Renal cortex interstitium (tissue), 11 donors: ENCODE measurements around the gene ERN1. TPM values are rescaled to one million over a fixed set of nuclear protein-coding genes. Genes with fewer than 3 reads are reported as not detected.
A peak's percentile ranks its signal among the peaks of the same experiment; 100 is the strongest.

Source experiments
- DNase-seq, 11 donors: peaks; one replicate each; pipeline ENCODE4 v3.0.0-alpha.2; 2013; ENCODE audit warnings: low read depth in 9 of 11, low spot score in 4 of 11; ENCODE audit errors: extremely low read depth in 1 of 11
- polyA plus RNA-seq, 3 donors: library from polyadenylated mRNA; unstranded; fragments of 120-200 nt; gene quantifications; one replicate each; pipeline ENCODE4 v1.2.1, GENCODE V29; 2013; ENCODE audit not compliant: insufficient read length in 3 of 3

ERN1 gene
- polyA plus RNA-seq, 3 donors, result 8.3 to 9.7 (median 8.6) TPM

DNA sequence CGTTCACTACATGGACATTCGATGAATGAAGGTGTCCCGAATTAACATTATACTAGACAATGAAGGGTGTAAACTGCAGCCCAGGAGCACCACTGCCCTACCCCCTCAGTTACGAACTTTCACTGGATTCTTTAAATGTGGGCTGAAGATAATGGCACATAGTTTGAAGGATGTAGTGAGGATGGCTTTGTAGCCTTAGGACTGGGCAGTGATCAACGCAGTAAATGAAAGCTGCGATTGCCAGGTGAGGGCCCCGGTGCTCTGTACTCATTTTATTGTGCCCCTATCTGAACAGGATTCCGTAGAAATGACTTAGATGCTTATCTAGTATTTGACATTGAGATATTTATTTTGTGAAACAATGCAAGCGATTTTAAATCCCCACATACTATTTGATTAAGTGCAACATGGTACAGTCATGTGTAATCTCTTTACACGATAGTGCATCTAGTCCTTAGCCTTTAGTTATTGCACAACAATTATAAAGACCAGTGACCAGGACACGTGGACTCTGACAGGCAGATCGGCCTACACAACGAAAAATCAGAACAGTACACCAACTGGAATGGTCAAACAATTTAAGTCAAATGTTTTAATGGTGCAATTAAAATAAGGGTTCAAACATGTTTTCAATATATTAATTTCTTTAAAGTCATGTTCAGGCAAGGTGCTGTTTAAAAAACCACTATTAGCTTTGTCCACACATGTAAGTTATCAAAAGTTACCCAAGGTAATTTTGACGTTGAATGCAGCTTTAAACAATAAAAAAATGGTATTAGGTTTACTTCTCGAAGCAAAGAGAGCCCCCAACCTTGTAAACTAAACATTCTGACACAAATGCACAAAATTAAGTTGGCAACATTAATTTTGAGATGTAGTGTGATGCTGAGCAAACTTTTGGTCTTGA lies 17.4 kb upstream of the ERN1 start:
- no peak for DNase-seq

DNA sequence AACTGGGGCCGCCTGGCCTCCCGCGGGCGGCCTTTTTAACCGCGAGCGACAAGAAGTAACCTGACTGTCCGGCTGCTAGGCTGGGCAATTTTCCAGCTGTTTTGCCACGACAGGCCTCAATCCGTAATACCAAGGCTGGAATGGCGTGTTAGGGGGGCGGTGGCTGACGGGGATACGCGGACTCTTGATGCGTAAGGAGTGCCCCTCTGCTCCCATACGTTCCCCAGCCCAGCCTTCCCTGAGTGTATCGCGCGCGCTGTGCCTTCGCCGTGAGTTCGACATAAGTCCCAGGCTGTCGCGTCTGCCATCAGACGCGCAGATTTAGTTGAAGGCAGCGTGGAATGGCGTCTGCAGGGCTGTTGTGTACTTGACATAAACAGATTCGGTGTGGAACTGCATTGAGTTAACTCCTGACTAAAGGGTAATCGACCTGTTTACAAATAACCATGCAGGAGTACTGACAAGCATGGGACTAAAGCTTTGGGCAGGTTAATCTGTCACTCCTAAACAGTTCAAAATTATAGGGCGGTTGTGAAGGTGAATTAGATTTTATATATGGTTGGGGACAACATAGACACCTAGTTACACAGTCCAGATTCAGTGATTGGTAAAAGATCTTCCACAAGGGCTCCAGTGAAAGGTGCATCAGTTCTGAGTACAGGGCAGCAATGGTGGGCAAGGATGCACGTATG lies 16.6 kb upstream of the ERN1 start:
- peak in 2 of 11 donors; percentile 49 to 59 for DNase-seq

GRCh38 chr17:64145751-64146417 lies 15.9 kb upstream of the ERN1 start:
- peak; percentile 94 to 99 (median 97) for DNase-seq

DNA sequence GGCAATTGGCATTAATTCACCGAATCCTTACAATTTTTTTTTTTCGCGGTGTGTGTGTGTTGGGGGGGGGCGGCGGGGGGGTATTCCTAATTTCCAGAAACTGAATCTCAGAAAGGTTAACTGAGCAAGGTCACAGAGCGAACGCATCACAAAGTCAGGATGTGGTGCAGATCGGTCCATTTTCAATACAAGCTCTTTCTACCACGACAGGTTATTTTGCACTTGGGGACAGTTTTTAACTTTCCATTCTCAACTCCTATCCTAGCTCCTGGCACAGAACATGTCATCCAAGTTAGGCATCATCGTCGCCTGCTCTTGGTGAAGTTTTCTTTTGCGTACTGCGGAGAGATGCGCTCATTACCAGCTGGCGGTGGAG lies 15.4 kb upstream of the ERN1 start:
- DNase-seq, result no peak

DNA sequence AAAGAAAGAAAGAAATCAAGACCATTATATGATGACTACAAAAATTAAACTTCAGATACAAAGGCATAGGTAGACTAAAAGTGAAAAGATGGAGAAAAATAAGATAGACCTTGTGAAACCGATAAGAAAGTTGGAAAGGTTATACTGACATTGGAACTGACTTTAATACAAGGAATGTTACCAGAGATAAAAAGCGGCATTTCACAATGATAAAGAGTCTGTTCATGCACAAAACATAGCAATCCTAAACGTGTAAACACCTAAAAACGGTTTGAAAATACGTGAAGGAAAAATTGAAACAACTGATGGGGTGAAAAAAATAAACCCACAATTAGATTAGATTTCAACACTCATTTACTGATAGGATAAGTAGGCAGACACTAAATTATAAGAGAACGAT lies 9.6 kb upstream of the ERN1 start:
- DNase-seq, result no peak

GRCh38 chr17:64138441-64138840 lies 8.5 kb upstream of the ERN1 start:
- DNase-seq, result no peak

GRCh38 chr17:64135000-64135399 lies 5.1 kb upstream of the ERN1 start:
- no peak for DNase-seq

- no peak for DNase-seq
Measured at GRCh38 chr17:64134216-64134970, 4.4 kb upstream of the ERN1 start.

DNA sequence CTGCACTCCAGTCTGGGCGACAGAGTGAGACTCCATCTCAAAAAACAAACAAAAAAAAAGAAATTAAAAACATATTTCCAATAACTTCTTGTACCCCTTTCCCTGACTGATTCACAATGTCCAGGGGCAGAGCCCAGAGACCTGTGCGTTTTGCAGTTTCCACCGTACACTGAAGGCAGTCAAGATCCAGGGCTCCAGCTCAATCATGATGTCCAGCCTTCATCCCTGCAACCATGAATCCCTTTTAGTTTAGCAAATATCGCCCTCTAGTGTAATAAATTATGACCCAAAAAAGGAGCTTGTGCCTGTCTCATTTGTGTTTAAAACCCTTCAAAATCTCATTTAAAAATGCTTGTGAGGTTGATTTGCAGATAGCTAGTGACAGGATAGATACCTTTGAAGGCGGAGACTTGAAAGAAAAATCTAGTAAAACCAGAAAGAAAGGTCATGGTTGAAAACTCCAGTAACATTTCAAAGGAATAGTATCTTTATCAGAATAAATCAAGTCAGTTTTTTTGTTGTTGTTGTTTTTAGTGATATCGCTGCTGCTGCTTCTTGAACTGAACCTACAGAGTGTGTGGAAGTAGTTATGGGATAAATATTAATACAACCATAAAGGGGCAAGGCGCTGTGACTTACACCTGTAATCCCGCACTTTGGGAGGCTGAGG lies 3.7 kb upstream of the ERN1 start:
- DNase-seq, result peak in 2 of 11 donors; percentile 58 to 69

- no peak for DNase-seq
Measured at GRCh38 chr17:64131606-64132270, 1.8 kb upstream of the ERN1 start.

DNA sequence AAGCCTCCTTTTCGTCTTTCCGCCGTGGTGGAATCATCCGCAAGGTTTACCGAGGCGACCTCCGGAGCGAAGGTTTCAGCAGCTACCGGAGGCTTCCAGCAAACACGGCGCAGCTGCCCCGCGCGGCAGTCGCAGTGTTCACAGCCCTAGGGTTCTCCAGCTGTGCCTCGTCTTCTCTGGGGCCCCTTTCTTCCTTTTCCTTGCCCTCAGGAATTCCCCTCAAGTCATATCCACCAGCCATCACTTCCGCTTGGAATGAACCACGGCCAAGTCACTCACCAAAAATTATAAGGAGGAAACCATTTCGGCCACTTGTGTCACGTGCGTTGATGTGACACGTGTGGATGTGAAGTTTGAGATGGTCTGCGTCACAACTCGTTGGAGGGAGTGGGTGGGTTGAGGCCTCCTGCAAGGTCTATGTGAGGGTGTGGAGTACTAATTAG lies 636 bp upstream of the ERN1 start:
- peak in 3 of 11 donors; percentile 40 to 61 (median 60) for DNase-seq

- no peak for DNase-seq
Measured at GRCh38 chr17:64129515-64129764, 504 bp downstream of the ERN1 start.

DNA sequence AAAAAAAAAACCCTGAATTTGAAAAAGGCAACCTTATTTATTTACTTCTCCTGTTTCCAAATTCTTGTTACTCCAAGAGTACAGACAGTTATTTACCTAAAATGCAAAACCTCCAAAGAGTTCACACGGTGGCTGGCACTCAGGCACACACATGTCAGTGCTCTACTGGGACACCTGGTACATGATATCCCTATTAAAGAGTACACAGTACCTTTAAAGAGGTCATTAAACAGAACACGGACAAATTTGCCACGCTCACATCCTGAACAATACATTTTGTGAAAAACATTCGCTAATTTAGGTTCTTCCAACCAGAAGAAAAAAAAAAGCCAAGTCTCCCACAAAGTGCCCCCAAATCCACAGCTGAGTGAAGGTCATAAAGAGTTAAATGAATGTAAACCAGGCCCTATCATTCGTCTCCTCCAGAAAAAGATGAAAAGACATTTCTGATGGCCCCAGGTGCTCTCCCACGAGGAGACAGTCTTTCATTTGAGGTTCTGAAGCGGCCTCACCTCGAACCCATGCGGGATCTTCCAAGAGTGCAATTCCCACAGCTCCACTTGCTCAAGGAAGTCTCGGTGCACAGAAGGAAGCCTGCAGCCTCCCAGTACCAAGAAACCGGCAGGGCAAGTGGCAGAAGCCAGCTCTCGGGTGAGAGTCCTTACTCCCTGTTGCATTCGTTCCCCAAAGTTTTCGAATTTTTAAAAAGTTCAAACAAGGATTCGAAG lies 993 bp downstream of the ERN1 start:
- DNase-seq, result no peak

- no peak for DNase-seq
Measured at GRCh38 chr17:64126918-64127317, 3.0 kb downstream of the ERN1 start.

- no peak for DNase-seq
Measured at GRCh38 chr17:64125937-64126336, 4.0 kb downstream of the ERN1 start.

- DNase-seq, result no peak
Measured at GRCh38 chr17:64124609-64125008, 5.3 kb downstream of the ERN1 start.

GRCh38 chr17:64123114-64123513 lies 6.8 kb downstream of the ERN1 start:
- no peak for DNase-seq
